ENCODE measurements around the gene AKIRIN1.
"Not testable (repeated sequence)": the region's sequence is repeated elsewhere in the genome, so short reads cannot be mapped to it uniquely, and the experiment has no call there.

- TF ChIP-seq JUNB (IDR thresholded peaks at IDR 0.05); CTCF (IDR thresholded peaks at IDR 0.05 in 2 of 3, conservative IDR thresholded peaks at IDR 0.05 in 1 of 3; ENCODE audit: control insufficient read depth in 2 of 3, extremely low read depth in 1 of 3, insufficient read depth in 1 of 3, low read depth in 3 of 3, low read length in 3 of 3): not testable (repeated sequence)
These were observed 29.4 kb downstream of the AKIRIN1 start for GRCh38 chr1:39020494-39020893.
